VCaP (cell line): ENCODE results near the gene ANP32B.
A peak's percentile ranks its signal among the peaks of the same experiment; 100 is the strongest.

Experiments used
- H3K27ac ChIP-seq: fragments of 450-650 bp; 2 replicates; pipeline ENCODE4 v1.5.1; 2017
- CTCF ChIP-seq: fragments of 450-650 bp; conservative IDR thresholded peaks from 2 replicates; pipeline ENCODE4 v1.5.1; 2017; ENCODE audit warnings: mild to moderate bottlenecking, moderate library complexity

ANP32B gene

DNA sequence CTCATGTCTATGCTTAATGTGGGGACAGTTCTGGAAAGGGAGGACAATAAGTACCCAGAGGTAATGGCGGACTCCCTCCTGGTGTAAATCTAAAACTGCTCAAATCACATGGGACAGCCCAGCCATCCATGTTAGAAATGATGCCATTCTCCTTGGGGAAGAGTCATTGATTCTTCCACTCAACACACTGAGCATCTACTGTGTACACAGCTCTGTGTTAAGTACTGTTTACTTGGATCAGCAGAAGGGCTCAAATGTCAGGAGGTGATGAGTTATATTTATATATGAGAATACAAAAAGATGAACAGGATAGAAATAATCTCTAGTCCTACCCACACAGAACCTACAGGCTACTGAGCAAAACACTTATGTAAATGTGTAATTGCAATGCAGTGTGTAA is 41.6 kb downstream of the ANP32B start:
- H3K27ac ChIP-seq = no peak overlapping the region
- no peak for TF ChIP-seq CTCF

DNA sequence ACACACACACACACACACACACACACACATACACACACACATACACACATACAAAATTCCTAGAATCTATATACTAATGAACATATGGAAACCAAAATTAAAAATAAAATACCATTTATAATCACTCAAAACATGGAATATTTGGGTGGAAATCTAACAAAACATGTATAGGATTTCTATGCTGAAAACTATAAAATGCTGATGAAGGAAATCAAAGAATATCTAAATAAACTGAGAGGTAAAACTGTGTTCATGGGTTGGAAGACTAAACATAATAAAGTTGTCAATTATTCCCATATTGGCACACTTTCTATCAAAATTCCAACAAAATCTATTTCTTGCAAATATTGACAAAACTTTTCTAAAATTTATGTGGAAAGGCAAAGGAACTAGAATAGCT is 48.0 kb downstream of the ANP32B start:
- no peak overlapping the region for H3K27ac ChIP-seq
- TF ChIP-seq CTCF = no peak

GRCh38 chr9:98031935-98032334 is 48.8 kb downstream of the ANP32B start:
- no peak overlapping the region for H3K27ac ChIP-seq
- no peak for TF ChIP-seq CTCF

GRCh38 chr9:98034593-98035546 is 51.7 kb downstream of the ANP32B start:
- TF ChIP-seq CTCF = peak; percentile 79
- H3K27ac ChIP-seq = no peak overlapping the region

DNA sequence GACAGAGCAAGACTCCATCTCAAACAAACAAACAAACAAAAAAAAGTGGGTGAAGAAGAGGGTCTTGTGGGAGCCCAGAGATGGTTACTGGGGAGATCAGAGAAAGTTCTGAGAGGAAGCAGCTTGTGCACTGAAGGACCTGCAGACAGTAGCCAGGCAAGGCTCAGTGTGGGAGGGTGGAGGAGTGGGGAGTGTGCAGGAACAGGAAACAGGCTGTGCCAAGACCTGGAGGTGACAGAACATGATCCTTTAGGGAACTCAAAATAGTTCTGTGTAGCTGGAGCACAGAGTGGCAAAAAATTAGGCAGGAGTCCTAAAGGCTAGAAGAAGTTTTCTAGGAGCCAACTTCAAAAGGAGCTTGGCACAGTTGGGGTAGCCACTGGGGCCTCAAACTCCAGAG is 54.2 kb downstream of the ANP32B start:
- H3K27ac ChIP-seq = peak overlapping the region; percentile 33
- no peak for TF ChIP-seq CTCF

DNA sequence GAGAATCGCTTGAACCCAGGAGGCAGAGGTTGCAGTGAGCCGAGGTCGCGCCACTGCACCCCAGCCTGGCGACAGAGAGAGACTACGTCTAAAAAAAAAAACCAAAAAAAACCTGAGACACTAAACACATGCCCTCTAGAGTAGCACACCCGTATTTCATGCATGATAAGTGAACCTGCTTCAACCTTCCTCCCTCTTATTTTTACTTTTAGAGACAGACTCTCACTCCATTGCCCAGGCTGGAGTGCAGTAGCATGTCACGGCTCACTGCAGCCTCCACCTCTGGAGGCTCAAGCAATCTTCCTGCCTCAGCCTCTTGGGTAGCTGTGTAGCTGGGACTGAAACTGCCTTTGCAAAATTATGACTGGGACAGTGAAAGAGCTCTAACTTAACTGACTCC is 55.8 kb downstream of the ANP32B start:
- TF ChIP-seq CTCF = no peak
- H3K27ac ChIP-seq = no peak overlapping the region

GRCh38 chr9:98039607-98040017 is 56.5 kb downstream of the ANP32B start:
- TF ChIP-seq CTCF = no peak
- H3K27ac ChIP-seq = no peak overlapping the region
